ENCODE results near the gene MFGE8. TPM values are rescaled to one million over a fixed set of nuclear protein-coding genes. Genes with fewer than 3 reads are reported as not detected.

Gene MFGE8
- total and polyA plus RNA-seq, 9 of the 15 experiments (the other 6 are each of a cell fraction or from before 2014, with no cell fraction given) = 2.3 to 142 (median 62.3) TPM

DNA sequence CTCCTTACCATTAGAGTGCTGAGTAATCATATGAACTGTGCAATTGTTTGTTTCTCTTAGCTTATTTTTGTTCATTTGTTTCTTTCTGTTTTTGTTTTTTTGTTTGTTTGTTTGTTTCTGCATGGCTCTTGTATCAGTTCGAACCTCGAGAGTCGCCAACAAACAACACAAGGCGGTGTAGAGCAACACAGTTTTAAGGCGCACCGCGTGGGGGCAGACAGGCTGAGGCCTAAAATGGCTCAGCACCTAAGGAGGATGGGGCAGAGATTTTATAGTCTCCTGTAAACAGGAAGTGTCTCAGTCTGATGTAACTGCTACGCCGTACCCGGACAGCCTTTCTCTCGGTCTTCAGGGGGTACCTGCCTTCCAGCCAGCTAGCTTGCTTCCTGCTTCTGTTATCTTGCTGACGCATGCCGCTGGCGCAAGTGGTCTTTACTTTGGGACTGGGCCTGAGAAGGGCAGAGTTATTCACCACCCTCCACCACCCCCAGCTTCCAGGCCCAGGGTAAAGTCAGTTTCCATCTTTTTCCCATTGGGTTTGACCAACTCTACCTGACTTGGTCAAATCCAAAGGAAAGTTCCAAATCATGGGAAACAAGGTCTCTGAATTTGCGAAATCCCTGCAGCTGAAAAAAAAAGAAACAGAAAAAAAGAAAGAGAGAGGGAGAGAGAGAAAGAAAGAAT, 25.8 kb upstream of the MFGE8 start (continued):
- TF ChIP-seq ZNF507 (tag; conservative IDR thresholded peaks at IDR 0.05) = no peak
- TF ChIP-seq ZNF785 (CRISPR knock-in tag; IDR thresholded peaks at IDR 0.05) = no peak
- TF ChIP-seq PTRF (tag; IDR thresholded peaks at IDR 0.05) = no peak; the same call in 1 of the 2 replicates
- TF ChIP-seq ZNF57 (CRISPR knock-in tag; IDR thresholded peaks at IDR 0.05) = no peak
- TF ChIP-seq, protein P1, sequence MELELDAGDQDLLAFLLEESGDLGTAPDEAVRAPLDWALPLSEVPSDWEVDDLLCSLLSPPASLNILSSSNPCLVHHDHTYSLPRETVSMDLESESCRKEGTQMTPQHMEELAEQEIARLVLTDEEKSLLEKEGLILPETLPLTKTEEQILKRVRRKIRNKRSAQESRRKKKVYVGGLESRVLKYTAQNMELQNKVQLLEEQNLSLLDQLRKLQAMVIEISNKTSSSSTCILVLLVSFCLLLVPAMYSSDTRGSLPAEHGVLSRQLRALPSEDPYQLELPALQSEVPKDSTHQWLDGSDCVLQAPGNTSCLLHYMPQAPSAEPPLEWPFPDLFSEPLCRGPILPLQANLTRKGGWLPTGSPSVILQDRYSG (tag; conservative IDR thresholded peaks at IDR 0.05; ENCODE audit: low read depth) = peak; percentile 76
- TF ChIP-seq RCOR1 (IDR thresholded peaks at IDR 0.05; ENCODE audit: borderline replicate concordance in 1 of 2, low read depth in 2 of 2, low read length in 2 of 2) = peak; percentile 35 to 97; a peak in 3 of 4 replicates
- no peak for TF ChIP-seq CREBBP (IDR thresholded peaks at IDR 0.05; ENCODE audit: low read depth, low read length)
- no peak for TF ChIP-seq ZNF79 (CRISPR knock-in tag; IDR thresholded peaks at IDR 0.05; ENCODE audit: low read depth)
- no peak for TF ChIP-seq SRF (CRISPR knock-in tag; IDR thresholded peaks at IDR 0.05)
- no peak for TF ChIP-seq RUNX1 (IDR thresholded peaks at IDR 0.05; ENCODE audit: low read depth)
- TF ChIP-seq CEBPB (tag; IDR thresholded peaks at IDR 0.05) = peak; percentile 81
- TF ChIP-seq ZNF197 (CRISPR knock-in tag; IDR thresholded peaks at IDR 0.05; ENCODE audit: low read depth) = no peak
- no peak for TF ChIP-seq ZNF830 (CRISPR knock-in tag; IDR thresholded peaks at IDR 0.05)
- peak; percentile 95 for TF ChIP-seq L3MBTL2 (IDR thresholded peaks at IDR 0.05)
- TF ChIP-seq ARID1B (IDR thresholded peaks at IDR 0.05) = peak; percentile 73
- TF ChIP-seq NCOA1 (IDR thresholded peaks at IDR 0.05; ENCODE audit: low read depth) = 0 out of 2 replicates have a peak, but pooled peaks have one; percentile 31
- TF ChIP-seq CCNT2 (IDR thresholded peaks at IDR 0.05; ENCODE audit: borderline replicate concordance, extremely low read depth, insufficient read length, low read depth, low read length) = no peak
- TF ChIP-seq, protein P2, sequence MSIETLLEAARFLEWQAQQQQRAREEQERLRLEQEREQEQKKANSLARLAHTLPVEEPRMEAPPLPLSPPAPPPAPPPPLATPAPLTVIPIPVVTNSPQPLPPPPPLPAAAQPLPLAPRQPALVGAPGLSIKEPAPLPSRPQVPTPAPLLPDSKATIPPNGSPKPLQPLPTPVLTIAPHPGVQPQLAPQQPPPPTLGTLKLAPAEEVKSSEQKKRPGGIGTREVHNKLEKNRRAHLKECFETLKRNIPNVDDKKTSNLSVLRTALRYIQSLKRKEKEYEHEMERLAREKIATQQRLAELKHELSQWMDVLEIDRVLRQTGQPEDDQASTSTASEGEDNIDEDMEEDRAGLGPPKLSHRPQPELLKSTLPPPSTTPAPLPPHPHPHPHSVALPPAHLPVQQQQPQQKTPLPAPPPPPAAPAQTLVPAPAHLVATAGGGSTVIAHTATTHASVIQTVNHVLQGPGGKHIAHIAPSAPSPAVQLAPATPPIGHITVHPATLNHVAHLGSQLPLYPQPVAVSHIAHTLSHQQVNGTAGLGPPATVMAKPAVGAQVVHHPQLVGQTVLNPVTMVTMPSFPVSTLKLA (conservative IDR thresholded peaks at IDR 0.05) = 0 out of 4 replicates have a peak, but pooled peaks of 1 of the 2 experiments have one; percentile 27
- no peak for TF ChIP-seq RBM15 (IDR thresholded peaks at IDR 0.05; ENCODE audit: insufficient read depth, low read length)

All from K562 (cell line).